Stimulated activated CD8-positive, alpha-beta memory T cell treated with anti-CD3 and anti-CD28 coated beads, Interleukin-4, amount 100 ng/mL, for 48 hours (primary cell): Measurements from ENCODE around the gene MAP3K7.
A peak's percentile ranks its signal among the peaks of the same experiment; 100 is the strongest.

Experiments
- DNase-seq: peaks from one replicate; pipeline ENCODE4 v3.0.0-alpha.2; 2020

MAP3K7 gene

DNA sequence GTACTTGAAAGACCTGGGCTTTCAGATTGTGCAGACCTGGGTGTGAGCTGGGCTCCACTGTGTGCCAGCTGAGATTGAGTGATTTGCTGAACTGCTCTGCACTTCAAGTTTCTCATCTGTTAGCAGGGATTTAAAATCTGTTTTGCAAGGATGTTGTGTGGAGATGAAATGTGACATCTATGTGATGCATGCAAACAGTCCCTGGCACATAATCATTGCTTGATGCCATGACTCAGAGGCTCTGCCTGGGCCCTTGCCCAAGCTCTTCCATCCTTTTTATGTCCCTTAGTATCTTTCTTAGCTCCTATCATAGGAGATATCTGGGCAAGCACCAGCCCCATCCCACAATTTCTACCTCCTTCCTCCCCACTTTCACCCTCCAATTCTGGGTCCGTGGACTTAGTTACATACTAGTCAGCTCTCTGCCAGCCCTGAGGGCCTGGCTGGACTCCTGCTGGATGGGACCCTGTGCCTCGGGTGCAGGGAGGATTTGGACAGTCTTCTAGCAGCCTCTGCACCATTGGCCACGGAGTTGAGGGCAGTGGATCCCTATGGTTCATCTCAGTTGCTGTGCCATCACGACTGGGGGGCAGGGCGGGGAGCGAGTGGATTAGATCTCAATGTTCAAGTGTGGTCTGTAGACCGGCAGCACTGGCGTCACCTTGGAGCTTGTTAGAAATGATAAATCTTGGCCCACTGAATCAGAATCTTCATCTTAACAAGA is 103.6 kb downstream of the MAP3K7 start:
- DNase-seq: no peak

GRCh38 chr6:90480666-90481065 is 106.2 kb downstream of the MAP3K7 start:
- no peak for DNase-seq

DNA sequence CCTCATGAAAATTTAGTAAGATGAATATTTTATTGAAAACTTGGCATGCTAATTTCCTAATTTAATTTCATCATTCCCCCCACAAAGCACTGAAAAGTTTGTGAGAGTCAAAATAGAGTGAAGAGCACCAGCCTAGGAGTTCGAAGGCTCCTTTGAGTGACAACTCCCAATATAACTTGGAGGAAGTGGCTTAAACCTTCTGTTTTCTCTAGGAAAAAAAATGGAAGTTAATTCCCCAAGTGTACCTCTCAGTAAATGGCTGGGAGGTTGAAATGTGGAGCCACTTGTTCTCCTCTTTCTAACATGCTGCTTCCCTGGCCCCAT is 107.3 kb downstream of the MAP3K7 start:
- DNase-seq: no peak

GRCh38 chr6:90478789-90479602 is 107.9 kb downstream of the MAP3K7 start:
- DNase-seq: peak; percentile 88

- no peak for DNase-seq
These were observed 108.6 kb downstream of the MAP3K7 start for GRCh38 chr6:90478278-90478677.

- DNase-seq: no peak
These were observed 109.5 kb downstream of the MAP3K7 start for GRCh38 chr6:90477366-90477765.

- peak; percentile 60 for DNase-seq
These were observed 114.2 kb downstream of the MAP3K7 start for GRCh38 chr6:90472716-90473115.

DNA sequence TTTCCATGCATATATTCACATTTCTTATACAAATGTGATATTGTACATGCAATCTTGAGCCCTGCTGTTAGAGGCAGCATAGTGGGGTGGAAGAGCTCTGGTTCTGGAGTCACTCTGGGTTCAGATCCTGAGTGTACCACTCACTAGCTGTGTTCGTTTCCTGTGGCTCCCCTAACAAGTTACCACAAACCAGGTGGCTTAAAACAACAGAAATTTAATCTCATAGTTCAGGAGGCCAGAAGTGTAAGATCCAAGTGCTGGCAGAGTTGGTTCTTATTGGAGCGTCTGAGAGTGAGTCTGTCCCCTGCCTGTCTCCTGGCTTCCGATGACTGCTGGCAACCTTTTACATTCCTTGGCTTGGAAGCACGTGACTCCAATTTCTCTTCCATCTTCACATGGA is 115.6 kb downstream of the MAP3K7 start:
- DNase-seq: no peak

DNA sequence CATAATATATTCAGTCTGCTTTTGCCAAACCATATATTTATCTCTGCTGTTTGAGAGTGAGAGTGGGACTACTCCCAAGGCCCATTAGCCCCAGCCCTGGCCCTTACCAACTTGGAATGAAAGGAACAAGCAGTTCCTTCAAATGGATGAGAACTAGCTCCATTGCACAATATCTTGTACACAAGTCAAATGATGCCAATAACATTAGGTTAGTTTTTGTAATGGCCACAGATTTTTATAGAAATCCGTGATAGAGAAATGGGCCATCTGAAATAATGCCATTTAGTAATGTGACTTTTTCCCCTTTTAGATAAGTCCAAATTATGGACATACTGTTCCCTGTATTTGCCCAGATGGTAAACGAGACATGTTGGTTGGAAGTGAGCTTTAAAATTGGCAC is 117.0 kb downstream of the MAP3K7 start:
- DNase-seq: no peak

DNA sequence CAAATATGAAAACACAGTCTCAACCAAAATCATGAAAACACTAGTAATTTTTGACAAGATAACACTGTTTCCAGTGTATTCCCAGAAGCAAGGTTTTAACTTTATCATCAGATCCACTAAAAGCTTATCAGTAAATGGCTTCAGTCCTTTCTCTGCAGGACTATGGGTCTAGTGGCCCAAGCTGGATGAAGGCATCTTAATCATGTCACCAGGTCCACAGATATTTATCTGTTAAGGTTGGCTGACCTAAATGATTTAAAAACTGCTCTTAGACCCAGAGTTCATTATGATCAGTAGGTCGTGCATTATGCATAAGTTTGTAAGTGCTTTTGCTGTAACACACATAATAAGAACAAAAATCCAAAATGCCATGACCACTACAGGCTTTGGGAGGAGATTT is 118.0 kb downstream of the MAP3K7 start:
- DNase-seq: no peak

- peak; percentile 63 for DNase-seq
These were observed 118.8 kb downstream of the MAP3K7 start for GRCh38 chr6:90468080-90468479.

GRCh38 chr6:90467546-90467945 is 119.3 kb downstream of the MAP3K7 start:
- no peak for DNase-seq

- DNase-seq: no peak
These were observed 120.5 kb downstream of the MAP3K7 start for GRCh38 chr6:90466154-90466940.

DNA sequence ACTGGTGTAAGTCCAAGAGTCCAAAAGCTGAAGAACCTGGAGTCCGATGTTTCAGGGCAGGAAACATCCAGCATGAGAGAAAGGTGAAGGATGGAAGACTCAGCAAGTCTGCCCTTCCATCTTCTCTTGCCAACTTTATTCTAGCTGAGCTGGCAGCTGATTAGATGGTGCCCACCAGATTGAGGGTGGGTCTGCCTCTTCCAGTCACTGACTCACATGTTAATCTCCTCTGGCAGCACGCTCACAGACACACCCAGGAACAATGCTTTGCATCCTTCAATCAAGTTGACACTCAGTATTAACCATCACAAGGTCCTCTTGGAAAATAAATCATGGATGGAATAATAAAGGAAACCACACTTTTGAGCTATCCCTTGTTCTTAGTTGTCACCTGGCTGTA is 121.2 kb downstream of the MAP3K7 start:
- no peak for DNase-seq

- DNase-seq: no peak
These were observed 122.4 kb downstream of the MAP3K7 start for GRCh38 chr6:90464507-90464906.

DNA sequence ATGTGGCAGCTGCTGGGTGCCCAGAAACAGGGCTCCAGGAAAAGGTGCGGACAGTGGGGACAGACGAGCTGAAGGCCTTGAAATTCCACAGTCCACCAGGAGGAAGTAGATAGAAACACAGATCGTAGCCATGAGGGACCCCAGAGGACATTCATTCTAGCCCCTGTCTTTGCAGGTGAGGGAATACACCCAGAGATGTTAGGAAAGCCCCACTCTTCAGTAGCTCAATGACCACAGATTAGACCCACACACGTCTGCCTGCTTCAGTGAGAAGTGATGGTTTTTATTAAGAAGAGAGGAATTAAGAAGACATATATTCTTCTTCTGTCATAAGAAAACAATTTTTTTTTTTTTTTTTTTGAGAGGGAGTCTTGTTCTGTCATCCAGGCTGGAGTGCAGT is 123.0 kb downstream of the MAP3K7 start:
- no peak for DNase-seq
